Gastrocnemius medialis (tissue), 4 donors: ENCODE measurements around the gene ZSWIM4.

Experiments
- CTCF ChIP-seq, 5 experiments: fragments of 450-650 bp in 3 of 5; fragments of 200-600 bp in 2 of 5; sonication (generic) in 2 of 5; IDR thresholded peaks in 4 of 5; conservative IDR thresholded peaks in 1 of 5; 1 replicate in 4 of 5; 2 replicates in 1 of 5; pipeline ENCODE4 v1.5.1; 2016 to 2019; ENCODE audit warnings: antibody characterized with exemption in 5 of 5, mild to moderate bottlenecking in 3 of 5, moderate library complexity in 3 of 5
- POLR2A ChIP-seq, 2 donors: fragments of 450-650 bp; IDR thresholded peaks; one replicate each; pipeline ENCODE4 v1.6.1; 2017; ENCODE audit warnings: antibody characterized with exemption in 2 of 2, mild to moderate bottlenecking in 2 of 2, moderate library complexity in 2 of 2

GRCh38 chr19:13830741-13831536 is 35.7 kb downstream of the ZSWIM4 start:
- TF ChIP-seq CTCF (IDR thresholded peaks at IDR 0.05 in 4 of 5, conservative IDR thresholded peaks at IDR 0.05 in 1 of 5) (no peak), POLR2A (IDR thresholded peaks at IDR 0.05) (no peak)
